ENCODE results near the gene PRDM16. TPM values are rescaled to one million over a fixed set of nuclear protein-coding genes. Genes with fewer than 3 reads are reported as not detected.

PRDM16 gene
- total RNA-seq, 1 experiment from 2014 or later: 1.6 TPM

DNA sequence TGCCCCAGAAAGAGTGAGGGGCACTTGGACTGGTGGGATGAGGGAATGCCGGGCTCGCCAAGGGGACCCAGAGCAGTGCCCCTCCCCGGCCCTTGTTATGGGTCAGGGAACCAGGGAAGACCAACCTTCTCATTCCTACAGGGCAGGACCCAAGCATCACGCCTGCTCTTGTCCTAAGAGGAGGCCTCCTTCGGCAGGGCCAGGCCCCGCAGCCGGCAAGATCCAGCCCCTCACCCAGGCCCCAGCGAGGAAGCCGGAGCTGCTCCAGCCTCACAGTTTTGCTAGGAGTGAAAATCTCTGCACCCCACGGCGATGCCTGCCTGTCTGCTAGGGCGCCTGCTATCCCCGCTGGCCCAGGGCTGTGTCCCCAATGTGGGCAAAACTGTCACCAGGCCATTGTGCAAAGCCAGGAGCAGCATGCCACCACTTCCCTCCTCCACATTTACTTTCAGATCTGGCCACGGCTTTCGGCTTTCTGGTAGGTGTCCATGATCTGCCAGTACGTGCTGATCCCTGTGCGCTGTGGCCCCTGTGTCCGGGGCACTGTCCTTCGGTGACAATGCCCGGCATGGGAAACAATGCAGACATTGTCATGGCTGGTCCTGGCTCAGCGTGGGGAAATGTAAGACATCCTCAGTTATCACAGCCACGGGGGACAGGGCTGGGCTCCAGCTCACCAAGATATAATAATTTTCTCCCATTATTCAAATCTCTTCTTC lies 38.2 kb upstream of the PRDM16 start:
- Mint-ChIP-seq H3K27ac (no peak overlapping the region), H3K27me3 (ENCODE audit: low read depth) (no peaks in the 10 kb centered on the region), H3K9me3 (no peaks in the 10 kb centered on the region), H3K4me3 (no peak overlapping the region), H3K36me3 (no peaks in the 10 kb centered on the region), H3K4me1 (no peaks in the 10 kb centered on the region)
- TF ChIP-seq ZNF416 (CRISPR knock-in tag; IDR thresholded peaks at IDR 0.05): no peak
- no peak for TF ChIP-seq NR1H2 (CRISPR knock-in tag; IDR thresholded peaks at IDR 0.05)
- TF ChIP-seq KAT7 (CRISPR knock-in tag; IDR thresholded peaks at IDR 0.05; ENCODE audit: borderline replicate concordance): no peak
- TF ChIP-seq NR2C2 (CRISPR knock-in tag; IDR thresholded peaks at IDR 0.05): no peak
- TF ChIP-seq, protein P1, sequence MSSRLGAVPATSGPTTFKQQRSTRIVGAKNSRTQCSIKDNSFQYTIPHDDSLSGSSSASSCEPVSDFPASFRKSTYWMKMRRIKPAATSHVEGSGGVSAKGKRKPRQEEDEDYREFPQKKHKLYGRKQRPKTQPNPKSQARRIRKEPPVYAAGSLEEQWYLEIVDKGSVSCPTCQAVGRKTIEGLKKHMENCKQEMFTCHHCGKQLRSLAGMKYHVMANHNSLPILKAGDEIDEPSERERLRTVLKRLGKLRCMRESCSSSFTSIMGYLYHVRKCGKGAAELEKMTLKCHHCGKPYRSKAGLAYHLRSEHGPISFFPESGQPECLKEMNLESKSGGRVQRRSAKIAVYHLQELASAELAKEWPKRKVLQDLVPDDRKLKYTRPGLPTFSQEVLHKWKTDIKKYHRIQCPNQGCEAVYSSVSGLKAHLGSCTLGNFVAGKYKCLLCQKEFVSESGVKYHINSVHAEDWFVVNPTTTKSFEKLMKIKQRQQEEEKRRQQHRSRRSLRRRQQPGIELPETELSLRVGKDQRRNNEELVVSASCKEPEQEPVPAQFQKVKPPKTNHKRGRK (CRISPR knock-in tag; IDR thresholded peaks at IDR 0.05; ENCODE audit: borderline replicate concordance): no peak
- TF ChIP-seq ZNF263 (CRISPR knock-in tag; IDR thresholded peaks at IDR 0.05; ENCODE audit: low read depth): no peak
- TF ChIP-seq, protein P2, sequence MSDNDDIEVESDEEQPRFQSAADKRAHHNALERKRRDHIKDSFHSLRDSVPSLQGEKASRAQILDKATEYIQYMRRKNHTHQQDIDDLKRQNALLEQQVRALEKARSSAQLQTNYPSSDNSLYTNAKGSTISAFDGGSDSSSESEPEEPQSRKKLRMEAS (CRISPR knock-in tag; IDR thresholded peaks at IDR 0.05): no peak
- no peak for TF ChIP-seq TCF7 (CRISPR knock-in tag; IDR thresholded peaks at IDR 0.05; ENCODE audit: low read depth)
- TF ChIP-seq, protein P3, sequence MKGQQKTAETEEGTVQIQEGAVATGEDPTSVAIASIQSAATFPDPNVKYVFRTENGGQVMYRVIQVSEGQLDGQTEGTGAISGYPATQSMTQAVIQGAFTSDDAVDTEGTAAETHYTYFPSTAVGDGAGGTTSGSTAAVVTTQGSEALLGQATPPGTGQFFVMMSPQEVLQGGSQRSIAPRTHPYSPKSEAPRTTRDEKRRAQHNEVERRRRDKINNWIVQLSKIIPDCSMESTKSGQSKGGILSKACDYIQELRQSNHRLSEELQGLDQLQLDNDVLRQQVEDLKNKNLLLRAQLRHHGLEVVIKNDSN (CRISPR knock-in tag; IDR thresholded peaks at IDR 0.05): no peak
- TF ChIP-seq, protein P4, sequence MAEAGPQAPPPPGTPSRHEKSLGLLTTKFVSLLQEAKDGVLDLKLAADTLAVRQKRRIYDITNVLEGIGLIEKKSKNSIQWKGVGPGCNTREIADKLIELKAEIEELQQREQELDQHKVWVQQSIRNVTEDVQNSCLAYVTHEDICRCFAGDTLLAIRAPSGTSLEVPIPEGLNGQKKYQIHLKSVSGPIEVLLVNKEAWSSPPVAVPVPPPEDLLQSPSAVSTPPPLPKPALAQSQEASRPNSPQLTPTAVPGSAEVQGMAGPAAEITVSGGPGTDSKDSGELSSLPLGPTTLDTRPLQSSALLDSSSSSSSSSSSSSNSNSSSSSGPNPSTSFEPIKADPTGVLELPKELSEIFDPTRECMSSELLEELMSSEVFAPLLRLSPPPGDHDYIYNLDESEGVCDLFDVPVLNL (CRISPR knock-in tag; IDR thresholded peaks at IDR 0.05; ENCODE audit: borderline replicate concordance, low read depth): no peak
- TF ChIP-seq CBFB (CRISPR knock-in tag; IDR thresholded peaks at IDR 0.05; ENCODE audit: low read depth): no peak
- TF ChIP-seq, protein P5, sequence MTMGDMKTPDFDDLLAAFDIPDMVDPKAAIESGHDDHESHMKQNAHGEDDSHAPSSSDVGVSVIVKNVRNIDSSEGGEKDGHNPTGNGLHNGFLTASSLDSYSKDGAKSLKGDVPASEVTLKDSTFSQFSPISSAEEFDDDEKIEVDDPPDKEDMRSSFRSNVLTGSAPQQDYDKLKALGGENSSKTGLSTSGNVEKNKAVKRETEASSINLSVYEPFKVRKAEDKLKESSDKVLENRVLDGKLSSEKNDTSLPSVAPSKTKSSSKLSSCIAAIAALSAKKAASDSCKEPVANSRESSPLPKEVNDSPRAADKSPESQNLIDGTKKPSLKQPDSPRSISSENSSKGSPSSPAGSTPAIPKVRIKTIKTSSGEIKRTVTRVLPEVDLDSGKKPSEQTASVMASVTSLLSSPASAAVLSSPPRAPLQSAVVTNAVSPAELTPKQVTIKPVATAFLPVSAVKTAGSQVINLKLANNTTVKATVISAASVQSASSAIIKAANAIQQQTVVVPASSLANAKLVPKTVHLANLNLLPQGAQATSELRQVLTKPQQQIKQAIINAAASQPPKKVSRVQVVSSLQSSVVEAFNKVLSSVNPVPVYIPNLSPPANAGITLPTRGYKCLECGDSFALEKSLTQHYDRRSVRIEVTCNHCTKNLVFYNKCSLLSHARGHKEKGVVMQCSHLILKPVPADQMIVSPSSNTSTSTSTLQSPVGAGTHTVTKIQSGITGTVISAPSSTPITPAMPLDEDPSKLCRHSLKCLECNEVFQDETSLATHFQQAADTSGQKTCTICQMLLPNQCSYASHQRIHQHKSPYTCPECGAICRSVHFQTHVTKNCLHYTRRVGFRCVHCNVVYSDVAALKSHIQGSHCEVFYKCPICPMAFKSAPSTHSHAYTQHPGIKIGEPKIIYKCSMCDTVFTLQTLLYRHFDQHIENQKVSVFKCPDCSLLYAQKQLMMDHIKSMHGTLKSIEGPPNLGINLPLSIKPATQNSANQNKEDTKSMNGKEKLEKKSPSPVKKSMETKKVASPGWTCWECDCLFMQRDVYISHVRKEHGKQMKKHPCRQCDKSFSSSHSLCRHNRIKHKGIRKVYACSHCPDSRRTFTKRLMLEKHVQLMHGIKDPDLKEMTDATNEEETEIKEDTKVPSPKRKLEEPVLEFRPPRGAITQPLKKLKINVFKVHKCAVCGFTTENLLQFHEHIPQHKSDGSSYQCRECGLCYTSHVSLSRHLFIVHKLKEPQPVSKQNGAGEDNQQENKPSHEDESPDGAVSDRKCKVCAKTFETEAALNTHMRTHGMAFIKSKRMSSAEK (CRISPR knock-in tag; IDR thresholded peaks at IDR 0.05; ENCODE audit: borderline replicate concordance): no peak
- no peak for TF ChIP-seq NFE2L1 (CRISPR knock-in tag; IDR thresholded peaks at IDR 0.05)
- TF ChIP-seq, protein P6, sequence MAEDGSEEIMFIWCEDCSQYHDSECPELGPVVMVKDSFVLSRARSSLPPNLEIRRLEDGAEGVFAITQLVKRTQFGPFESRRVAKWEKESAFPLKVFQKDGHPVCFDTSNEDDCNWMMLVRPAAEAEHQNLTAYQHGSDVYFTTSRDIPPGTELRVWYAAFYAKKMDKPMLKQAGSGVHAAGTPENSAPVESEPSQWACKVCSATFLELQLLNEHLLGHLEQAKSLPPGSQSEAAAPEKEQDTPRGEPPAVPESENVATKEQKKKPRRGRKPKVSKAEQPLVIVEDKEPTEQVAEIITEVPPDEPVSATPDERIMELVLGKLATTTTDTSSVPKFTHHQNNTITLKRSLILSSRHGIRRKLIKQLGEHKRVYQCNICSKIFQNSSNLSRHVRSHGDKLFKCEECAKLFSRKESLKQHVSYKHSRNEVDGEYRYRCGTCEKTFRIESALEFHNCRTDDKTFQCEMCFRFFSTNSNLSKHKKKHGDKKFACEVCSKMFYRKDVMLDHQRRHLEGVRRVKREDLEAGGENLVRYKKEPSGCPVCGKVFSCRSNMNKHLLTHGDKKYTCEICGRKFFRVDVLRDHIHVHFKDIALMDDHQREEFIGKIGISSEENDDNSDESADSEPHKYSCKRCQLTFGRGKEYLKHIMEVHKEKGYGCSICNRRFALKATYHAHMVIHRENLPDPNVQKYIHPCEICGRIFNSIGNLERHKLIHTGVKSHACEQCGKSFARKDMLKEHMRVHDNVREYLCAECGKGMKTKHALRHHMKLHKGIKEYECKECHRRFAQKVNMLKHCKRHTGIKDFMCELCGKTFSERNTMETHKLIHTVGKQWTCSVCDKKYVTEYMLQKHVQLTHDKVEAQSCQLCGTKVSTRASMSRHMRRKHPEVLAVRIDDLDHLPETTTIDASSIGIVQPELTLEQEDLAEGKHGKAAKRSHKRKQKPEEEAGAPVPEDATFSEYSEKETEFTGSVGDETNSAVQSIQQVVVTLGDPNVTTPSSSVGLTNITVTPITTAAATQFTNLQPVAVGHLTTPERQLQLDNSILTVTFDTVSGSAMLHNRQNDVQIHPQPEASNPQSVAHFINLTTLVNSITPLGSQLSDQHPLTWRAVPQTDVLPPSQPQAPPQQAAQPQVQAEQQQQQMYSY (CRISPR knock-in tag; IDR thresholded peaks at IDR 0.05): no peak
- no peak for TF ChIP-seq ZNF121 (CRISPR knock-in tag; IDR thresholded peaks at IDR 0.05)
- CTCF ChIA-PET: no interaction called here
- POLR2A ChIA-PET: no interaction called here
- no peak for DNase-seq (ENCODE audit: low spot score)
- ATAC-seq: no peak
